Measurements from ENCODE around the gene NHS. TPM values are rescaled to one million over a fixed set of nuclear protein-coding genes. Genes with fewer than 3 reads are reported as not detected.

NHS gene
- total and polyA plus RNA-seq, 10 donors, result 0.32 to 3.1 (median 2.1) TPM

DNA sequence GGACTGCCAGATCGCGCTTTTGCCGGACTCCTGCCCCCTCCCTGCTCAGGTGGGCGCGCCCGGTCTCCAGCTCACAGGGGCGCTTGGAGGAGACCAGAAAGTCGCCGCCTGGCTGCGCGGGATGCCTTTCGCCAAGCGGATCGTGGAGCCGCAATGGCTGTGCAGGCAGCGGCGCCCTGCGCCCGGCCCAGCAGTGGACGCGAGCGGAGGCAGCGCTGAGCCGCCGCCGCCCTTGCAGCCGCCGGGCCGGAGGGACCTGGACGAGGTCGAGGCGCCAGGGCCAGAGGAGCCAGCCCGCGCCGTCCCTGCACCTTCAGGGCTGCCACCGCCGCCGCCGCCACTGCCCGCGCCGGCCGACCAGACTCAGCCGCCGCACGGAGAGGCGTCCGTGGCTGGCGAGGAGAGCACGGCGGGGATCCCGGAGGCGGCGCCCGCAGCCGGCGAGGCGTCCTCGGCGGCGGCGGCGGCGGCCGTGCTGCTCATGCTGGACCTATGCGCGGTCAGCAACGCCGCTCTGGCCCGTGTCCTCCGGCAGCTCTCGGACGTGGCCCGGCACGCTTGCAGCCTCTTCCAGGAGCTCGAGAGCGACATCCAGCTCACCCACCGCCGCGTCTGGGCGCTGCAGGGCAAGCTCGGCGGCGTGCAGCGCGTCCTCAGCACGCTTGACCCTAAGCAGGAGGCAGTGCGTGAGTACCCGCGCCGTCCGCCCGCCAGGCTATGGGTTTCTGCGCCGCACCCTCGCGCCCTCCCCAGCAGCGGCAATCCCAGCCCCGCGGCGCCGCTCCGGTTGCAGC lies 834 bp downstream of the NHS start:
- TF ChIP-seq POLR2AphosphoS5 (IDR thresholded peaks at IDR 0.05) (peak in 1 of 3 donors; percentile 13), POLR2A (IDR thresholded peaks at IDR 0.05) (no peak)
- TF ChIP-seq, protein P1, sequence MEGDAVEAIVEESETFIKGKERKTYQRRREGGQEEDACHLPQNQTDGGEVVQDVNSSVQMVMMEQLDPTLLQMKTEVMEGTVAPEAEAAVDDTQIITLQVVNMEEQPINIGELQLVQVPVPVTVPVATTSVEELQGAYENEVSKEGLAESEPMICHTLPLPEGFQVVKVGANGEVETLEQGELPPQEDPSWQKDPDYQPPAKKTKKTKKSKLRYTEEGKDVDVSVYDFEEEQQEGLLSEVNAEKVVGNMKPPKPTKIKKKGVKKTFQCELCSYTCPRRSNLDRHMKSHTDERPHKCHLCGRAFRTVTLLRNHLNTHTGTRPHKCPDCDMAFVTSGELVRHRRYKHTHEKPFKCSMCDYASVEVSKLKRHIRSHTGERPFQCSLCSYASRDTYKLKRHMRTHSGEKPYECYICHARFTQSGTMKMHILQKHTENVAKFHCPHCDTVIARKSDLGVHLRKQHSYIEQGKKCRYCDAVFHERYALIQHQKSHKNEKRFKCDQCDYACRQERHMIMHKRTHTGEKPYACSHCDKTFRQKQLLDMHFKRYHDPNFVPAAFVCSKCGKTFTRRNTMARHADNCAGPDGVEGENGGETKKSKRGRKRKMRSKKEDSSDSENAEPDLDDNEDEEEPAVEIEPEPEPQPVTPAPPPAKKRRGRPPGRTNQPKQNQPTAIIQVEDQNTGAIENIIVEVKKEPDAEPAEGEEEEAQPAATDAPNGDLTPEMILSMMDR (IDR thresholded peaks at IDR 0.05 in 8 of 11, conservative IDR thresholded peaks at IDR 0.05 in 3 of 11), result no peak
- Histone ChIP-seq H3K4me3 (peak overlapping the region in 7 of 8 donors; percentile 27 to 61 (median 35)), H3K27ac (peak overlapping the region in 5 of 8 donors; percentile 18 to 55 (median 38)), H3K4me1 (peaks cover 0 to 27% (median 0%) of the 10 kb centered on the region in 6 donors), H3K27me3 (replicated peaks in 1 of 7) (peaks cover 0 to 55% (median 32%) of the 10 kb centered on the region in 7 donors), H3K9me3 (no peaks in the 10 kb centered on the region), H3K36me3 (no peaks in the 10 kb centered on the region)
- intact Hi-C loops (cut with DNase I; ENCODE audit: low total_unique reads), result no loop called here
- DNase-seq, result peak; percentile 72
- WGBS, 5 donors, result 1 to 34% (median 5%) methylated on average over 19 to 103 of the region's 103 CpGs

DNA sequence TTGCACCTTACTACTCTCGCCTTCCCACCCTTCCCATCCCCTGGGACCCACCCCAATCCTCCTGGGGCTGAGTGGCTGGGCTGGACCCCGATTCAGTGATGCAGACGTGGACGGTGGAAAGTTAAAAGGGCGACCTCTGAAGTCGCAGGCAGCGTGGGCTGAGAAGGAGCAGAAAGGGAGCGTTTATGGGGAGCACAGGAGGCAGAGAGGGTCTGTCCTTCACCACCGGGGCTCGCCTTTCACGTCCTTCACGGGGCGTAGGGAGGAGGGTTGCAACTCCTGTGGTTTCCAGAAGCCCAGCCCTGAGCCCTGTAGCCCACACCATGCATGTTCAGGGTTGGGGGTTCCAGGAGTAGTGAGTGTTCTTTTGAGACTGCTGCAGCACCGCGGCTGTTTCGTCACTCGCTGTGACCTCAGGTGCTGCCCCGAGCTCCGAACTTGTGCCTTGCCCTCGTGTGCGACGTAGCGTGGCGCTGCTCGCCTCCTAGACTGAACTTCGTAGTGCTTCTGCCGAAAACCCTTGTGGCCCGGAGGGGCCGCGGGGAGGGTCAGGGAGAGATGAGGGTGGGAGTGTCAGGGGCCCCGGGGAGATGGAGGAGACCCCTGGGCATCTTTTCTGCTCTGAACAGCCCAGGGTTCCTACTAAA lies 1.6 kb downstream of the NHS start:
- peaks cover 0 to 5% (median 1%) of the 10 kb centered on the region in 8 donors for H3K9me3 ChIP-seq
- intact Hi-C loops (cut with DNase I; ENCODE audit: low total_unique reads), result no loop called here
- H3K4me1 ChIP-seq, result peaks cover 0 to 27% (median 0%) of the 10 kb centered on the region in 6 donors
- 2 to 52% (median 6%) methylated on average over 16 to 31 of the region's 31 CpGs for WGBS, 5 donors
- H3K27ac ChIP-seq, result peak overlapping the region in 1 of 8 donors; percentile 55
- H3K36me3 ChIP-seq, result no peaks in the 10 kb centered on the region
- peaks cover 0 to 55% (median 32%) of the 10 kb centered on the region in 7 donors for H3K27me3 ChIP-seq (replicated peaks in 1 of 7)
- TF ChIP-seq POLR2AphosphoS5 (IDR thresholded peaks at IDR 0.05), result no peak
- TF ChIP-seq, protein P1 (IDR thresholded peaks at IDR 0.05 in 8 of 11, conservative IDR thresholded peaks at IDR 0.05 in 3 of 11), result no peak
- no peak for TF ChIP-seq POLR2A (IDR thresholded peaks at IDR 0.05)
- DNase-seq, result no peak
- H3K4me3 ChIP-seq, result peak overlapping the region in 7 of 8 donors; percentile 27 to 61 (median 35)

DNA sequence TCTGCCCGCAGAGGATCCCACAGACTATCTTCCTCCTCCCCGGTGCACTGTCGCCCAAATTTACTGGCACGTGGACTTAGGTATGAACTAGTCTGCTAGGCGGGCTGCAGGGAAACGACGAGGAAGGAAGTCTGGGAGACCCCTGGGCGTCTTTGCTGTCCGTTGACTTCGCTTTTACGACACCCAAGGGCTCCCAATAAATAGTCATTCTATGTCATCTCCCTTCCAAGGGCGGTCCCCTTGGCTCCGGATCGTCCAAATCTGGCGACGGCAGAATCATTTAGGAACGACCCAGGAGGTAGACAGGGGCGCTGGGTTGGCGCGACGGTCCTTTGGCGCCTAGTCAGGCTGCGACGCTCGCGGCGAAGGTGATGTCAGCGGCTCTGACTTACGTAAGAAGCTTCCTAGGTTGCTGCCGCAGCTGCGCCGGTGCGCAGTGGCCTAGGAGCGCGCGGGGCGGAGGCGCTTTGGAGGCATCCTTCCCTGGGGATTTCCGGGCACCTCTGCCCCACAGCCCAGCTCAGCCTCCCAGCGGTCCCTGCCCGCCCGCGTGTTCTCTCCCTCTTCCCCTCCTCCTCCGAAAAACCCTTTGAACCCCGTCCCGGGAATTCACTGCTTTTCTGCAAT lies 2.2 kb downstream of the NHS start:
- Histone ChIP-seq H3K9me3 (peaks cover 0 to 11% (median 6%) of the 10 kb centered on the region in 8 donors), H3K27ac (no peak overlapping the region), H3K4me1 (peaks cover 0 to 27% (median 0%) of the 10 kb centered on the region in 6 donors), H3K4me3 (peak overlapping the region in 6 of 8 donors; percentile 10 to 61 (median 36)), H3K36me3 (no peaks in the 10 kb centered on the region), H3K27me3 (replicated peaks in 1 of 7) (peaks cover 0 to 55% (median 32%) of the 10 kb centered on the region in 7 donors)
- WGBS, 5 donors, result 1 to 42% (median 3%) methylated on average over 23 to 46 of the region's 46 CpGs
- peak in 2 of 3 donors; percentile 20 to 26 for TF ChIP-seq POLR2AphosphoS5 (IDR thresholded peaks at IDR 0.05)
- TF ChIP-seq, protein P1 (IDR thresholded peaks at IDR 0.05 in 8 of 11, conservative IDR thresholded peaks at IDR 0.05 in 3 of 11), result no peak
- DNase-seq, result no peak
- intact Hi-C loops (cut with DNase I; ENCODE audit: low total_unique reads), result no loop called here
